ENCODE measurements around the gene EDA.

DNA sequence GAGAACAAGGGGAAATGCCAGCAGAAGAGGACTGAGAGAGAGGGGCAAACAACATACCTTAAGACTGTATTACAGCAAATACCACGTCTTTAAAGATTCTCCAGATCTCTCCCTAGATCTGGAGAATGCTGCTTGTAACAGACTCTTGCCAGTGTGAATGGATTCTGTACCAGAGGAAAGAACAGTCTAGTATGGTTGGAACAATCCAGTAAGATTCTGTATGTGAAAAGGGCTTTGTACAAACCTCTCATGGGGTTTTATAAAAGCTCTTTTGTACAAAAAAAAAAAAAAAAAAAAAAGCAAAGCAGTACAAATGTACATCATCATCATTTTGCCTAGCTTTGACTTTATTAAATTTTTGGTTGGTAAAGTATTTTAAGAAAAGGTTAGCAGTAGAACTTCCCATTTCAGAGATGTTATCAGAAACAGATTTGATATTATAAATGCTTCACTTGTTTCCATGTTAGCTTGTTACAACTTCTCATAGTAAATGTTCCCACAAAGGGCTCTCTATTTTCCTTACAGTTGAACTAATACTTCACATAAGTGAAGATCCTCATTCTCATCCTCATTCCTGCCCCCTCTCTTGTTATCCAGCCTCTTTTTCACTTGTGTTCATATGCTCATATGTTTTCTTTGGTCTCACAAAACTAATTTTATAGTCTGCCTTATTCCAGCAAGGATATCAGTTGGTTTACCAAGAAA lies 144.2 kb downstream of the EDA start:
- TF ChIP-seq, protein P1, sequence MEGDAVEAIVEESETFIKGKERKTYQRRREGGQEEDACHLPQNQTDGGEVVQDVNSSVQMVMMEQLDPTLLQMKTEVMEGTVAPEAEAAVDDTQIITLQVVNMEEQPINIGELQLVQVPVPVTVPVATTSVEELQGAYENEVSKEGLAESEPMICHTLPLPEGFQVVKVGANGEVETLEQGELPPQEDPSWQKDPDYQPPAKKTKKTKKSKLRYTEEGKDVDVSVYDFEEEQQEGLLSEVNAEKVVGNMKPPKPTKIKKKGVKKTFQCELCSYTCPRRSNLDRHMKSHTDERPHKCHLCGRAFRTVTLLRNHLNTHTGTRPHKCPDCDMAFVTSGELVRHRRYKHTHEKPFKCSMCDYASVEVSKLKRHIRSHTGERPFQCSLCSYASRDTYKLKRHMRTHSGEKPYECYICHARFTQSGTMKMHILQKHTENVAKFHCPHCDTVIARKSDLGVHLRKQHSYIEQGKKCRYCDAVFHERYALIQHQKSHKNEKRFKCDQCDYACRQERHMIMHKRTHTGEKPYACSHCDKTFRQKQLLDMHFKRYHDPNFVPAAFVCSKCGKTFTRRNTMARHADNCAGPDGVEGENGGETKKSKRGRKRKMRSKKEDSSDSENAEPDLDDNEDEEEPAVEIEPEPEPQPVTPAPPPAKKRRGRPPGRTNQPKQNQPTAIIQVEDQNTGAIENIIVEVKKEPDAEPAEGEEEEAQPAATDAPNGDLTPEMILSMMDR (IDR thresholded peaks at IDR 0.05), result no peak
- TF ChIP-seq POLR2A (IDR thresholded peaks at IDR 0.05), result no peak

All from thyroid gland (tissue), 4 donors.